ENCODE data around the gene DNAAF1.

DNAAF1 gene

DNA sequence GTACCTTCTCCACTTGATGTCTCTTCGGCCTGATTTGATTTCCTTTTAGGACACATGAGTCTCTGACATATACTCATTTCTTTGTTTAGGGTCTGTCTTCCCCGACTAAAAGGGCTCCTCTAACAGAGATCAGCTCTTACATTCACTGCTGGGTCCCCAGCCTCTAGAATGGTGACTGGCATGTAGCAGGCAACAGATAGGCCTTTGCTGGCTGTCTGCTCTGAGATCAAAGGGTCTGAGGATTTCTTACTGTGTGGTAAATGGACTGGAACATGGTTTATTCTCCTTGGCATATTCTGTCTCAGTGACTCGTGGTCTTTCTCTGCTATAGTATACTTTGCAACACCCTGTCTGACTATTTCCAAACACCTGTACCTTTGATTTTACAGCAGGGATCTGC lies 16.7 kb downstream of the DNAAF1 start:
- no peak for DNase-seq

DNA sequence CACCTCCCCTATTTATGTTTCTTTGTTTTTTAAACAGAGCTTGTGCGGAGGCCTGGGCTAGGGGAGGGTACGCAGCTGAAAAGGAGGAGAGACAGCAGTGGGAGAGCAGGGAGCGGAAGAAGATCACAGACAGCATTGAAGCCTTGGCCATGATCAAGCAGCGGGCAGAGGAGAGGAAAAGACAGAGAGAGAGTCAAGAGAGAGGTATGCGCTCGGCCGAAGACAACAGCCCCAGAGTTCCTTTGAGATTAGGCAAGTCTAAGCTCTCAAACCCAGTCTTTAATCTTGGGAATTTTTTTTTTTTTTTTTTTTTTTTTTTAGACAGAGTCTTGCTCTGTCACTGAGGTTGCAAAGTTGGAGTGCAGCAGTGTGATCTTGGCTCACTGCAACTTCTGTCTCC lies 20.6 kb downstream of the DNAAF1 start:
- DNase-seq: no peak

DNA sequence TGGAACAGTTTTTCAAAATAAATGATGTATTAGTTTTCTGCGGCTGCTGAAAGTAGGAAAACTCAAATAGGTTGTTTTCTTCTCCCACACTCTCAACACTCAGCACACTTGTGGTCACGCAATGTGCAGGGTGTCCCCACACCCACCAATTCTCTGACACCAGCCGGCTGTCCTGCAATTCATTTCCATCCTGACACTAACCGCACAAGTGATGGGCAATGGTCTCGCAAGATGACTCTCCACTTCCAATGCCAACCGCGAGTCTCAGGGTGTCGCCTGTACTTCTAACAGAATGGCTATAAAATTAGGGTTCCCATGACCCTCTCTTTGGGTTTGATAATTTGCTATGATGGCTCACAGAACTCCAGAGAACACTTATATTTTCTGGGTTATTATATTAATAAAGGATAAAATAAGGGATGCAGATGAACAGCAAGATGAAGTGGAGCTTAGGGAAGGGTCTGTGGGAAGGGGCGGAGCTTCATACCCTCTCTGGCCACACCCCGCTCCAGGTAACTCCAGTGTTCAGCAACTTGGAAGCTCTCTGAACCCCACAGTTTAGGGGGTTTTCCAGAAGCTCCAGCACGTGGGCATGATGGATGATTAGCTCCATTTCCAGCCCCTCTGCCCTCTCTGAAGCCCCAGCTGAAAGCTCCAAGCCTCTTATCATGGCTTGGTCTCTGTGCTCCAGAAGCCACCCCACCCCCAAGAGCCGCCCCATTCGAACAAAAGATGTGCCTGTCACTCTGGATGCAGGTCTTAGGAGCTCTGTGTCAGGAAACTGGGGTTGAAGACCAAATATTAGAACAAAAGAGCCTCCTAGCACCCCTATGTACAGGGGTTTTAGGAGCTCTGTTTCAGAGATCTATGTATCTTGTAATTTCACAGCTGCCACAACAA lies 21.9 kb downstream of the DNAAF1 start:
- DNase-seq: no peak

DNA sequence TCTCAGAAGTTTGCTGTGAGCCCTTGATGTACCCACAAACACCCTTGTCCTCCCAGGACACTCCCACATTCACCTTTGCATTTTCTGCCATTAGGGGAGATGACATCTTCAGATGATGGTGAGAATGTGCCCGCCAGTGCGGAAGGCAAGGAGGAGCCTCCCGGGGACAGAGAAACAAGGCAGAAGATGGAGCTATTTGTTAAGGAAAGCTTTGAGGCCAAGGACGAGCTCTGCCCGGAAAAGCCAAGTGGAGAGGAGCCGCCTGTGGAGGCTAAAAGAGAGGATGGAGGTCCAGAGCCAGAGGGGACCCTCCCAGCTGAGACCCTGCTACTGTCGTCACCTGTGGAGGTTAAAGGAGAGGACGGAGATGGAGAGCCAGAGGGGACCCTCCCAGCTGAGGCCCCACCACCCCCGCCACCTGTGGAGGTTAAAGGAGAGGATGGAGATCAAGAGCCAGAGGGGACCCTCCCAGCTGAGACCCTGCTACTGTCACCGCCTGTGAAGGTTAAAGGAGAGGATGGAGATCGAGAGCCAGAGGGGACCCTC lies 24.7 kb downstream of the DNAAF1 start:
- DNase-seq: no peak

DNA sequence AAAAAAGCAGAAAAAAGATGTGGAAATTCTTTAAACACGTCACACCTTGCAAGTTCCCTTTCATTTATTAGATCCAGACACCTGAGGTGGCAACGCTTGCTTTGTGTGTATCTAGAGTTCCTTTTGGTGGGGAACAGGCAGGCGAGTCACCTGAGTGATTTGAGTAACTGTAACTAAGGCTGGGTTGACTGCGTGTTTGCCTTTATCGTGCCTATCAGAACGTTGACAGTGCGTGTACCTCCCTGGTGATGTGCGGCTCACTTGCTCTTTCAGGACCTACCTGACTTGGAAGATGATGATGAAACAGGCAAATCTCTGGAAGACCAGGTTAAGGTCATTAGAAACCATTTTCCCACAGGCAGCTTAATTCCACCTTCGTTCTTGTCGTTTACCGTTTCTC lies 29.3 kb downstream of the DNAAF1 start:
- no peak for DNase-seq

DNA sequence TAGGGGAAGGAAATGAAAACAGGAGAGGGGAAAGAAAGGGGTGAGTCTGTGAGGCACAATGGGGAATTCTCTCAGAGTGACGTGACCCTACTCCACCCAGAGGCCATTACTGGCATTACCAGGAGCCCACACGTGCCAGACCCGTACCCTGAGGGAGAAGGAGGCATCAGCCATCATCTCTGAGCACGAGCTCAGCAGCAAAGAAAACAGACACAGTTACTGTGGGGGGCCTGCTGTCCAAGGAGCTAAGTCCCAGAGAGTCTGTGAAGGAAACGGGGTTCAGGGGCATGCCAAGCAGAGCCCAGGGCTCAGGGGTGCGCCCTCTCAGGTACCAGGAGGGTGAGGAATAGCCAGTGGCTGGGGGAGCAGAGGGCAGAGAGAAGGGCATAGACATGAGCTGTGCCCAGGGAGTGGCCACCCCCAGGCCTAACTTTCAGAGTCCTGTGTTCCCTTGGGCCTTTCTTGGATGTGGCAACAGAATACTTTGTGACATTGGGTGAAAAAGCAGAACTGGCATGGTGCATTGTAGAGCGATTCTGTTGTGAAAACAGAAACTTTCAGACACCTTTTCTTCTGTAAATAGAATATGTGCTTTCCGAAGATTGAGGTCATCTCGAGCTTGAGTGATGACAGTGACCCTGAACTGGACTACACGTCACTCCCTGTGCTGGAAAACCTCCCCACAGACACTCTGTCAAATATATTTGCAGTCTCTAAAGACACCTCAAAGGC lies 30.4 kb downstream of the DNAAF1 start:
- peak; percentile 38 for DNase-seq

DNA sequence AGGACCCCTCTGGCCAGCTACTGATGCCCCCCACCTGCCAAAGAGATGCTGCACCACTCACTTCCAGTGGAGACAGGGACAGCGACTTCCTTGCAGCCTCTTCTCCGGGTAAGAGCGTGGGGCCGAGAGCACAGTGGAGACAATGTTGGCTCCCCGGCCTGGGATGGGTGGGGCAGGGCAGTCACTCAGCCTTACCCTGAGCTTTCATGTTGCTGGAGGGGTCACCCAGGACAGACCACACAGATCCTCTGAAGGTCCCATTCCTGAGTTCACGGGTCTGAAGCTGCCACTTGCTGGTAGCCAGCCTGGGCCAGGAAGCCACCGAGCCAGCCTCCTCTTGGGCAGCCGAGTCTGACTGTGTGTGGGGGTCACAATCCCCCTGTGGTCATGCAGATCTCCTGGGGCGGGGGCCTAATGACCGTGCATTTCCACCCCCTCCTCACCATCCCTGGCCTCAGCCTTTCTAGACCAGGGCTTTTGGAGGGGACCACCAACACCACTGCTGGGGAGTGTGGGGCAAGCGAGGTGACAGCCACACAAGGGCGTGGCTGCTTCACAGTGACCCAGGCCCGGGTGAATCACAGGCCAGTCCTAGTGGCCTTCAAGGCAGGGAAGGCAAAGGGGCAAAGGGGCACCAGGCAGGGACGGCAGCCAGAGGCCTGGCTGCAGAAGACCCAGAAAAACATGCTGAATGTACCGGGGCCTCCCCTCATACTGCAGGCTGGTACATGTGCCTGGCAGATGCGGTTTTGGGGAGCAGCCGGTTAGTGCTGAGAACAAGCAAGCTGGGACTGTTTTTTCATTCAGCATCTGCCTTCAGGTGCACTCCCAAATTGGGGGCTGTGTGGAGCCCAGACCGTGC lies 31.3 kb downstream of the DNAAF1 start:
- DNase-seq: peak; percentile 69

DNA sequence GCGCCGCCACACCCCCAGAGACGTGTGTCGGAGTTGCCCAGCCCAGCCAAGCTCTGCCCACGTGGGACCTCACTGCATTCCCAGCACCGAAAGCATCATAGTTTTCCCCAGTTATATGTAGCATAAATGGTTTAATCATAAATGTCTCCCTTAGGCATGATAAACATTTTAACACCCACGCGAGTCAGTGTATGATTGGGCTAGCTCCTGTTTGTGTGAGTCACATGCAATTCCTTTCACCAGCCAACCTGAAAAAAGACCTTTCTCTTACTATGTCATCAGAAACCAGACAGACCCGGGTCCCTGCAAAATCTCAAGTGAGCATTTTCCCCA lies 32.6 kb downstream of the DNAAF1 start:
- no peak for DNase-seq

DNA sequence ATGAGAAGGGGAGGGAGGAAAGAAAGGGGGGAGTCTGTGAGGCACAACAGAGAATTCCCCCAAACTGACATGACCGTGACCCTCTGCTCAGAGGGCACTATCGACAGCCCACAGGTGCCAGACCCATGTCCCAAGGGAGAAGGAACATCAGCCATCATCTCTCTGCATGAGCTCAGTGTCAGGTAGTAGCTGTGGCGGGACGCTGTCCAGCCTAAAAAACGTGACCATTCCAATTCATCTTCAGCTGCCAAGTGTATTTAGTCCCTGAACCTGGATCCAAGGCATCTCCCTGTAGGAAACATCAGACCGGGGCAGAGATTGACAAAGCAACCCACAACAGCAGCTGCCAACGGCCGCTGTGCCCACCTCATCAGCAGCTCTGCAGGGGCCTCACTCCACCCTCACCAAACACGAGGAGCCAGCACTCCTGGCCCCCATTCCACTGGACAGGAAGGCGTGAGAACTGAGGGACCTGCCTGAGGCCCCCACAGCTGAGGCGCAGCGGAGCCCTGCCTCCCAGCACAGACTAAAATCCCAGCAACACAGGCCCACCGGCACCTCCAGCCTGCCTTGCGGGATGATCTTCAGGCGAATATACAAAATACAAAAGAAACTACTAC lies 33.1 kb downstream of the DNAAF1 start:
- DNase-seq: no peak

DNA sequence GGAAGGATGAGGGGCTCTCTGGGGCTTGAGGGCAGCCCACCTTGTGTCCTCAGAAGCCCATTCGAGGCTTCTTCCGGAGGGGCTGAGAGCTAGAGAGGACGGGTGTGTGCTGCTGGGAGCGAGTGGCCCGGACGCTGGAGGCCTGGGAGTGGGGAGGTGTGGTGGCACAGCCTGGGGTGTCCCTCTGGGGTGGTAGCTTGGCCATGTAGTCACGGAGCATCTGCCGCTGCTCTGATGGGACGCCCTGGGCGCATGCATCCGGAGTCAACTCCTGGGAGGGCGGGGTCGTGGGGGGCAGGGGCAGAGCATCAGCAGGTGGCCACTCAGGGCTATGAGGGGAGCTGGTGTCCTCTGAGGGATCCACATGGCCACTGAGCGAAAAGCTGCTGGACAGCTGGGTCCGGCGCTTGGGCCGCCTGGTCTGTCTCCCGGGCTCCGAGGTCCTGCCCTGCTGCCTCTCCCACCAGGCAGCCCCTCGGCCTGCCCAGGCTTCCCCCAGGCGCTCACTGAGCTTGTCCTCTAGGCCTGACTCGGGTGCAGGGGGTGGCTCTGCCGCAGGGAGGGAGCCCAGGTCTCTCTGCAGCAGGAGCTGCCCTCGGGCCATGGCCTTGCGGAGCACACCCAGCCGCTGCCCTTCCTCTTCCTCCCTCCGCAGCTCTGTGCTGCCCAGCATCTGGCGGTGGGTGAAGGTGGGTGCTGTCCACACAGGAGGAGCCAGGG lies 33.9 kb downstream of the DNAAF1 start:
- DNase-seq: no peak

DNA sequence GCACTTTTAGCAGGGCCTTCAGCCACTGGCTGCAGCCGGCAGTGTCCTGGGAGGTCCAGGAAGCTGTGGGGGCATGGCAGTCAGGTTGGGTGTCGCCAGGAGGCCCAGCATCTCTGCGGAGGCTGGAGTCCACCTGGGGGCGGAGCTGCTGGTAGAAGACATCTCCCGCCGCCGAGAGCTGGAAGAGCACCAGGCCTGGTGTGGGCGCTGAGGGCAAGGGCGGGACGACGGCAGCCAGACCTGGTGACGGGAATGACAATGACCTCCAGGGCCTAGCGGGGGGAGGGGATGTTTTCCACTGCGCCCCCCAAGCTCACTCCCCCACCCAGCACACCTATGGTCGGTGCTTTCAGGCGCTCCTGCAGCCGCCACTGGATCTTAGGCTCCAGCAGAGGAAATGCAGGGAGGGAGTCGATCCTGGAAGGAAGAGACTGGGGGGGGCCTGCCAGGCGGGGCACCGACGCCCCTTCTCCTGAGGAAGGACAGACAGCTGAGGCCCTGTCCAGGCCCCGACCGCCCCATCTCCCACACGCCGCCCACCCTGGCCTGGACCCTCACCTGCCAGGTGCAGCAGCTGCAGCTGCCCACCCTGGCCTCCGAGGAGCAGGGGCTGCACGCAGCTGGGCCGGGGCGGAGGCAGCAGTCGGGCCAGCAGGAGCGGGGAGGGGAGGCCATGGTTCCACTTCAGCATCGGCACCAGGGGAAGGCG lies 34.7 kb downstream of the DNAAF1 start:
- no peak for DNase-seq

DNA sequence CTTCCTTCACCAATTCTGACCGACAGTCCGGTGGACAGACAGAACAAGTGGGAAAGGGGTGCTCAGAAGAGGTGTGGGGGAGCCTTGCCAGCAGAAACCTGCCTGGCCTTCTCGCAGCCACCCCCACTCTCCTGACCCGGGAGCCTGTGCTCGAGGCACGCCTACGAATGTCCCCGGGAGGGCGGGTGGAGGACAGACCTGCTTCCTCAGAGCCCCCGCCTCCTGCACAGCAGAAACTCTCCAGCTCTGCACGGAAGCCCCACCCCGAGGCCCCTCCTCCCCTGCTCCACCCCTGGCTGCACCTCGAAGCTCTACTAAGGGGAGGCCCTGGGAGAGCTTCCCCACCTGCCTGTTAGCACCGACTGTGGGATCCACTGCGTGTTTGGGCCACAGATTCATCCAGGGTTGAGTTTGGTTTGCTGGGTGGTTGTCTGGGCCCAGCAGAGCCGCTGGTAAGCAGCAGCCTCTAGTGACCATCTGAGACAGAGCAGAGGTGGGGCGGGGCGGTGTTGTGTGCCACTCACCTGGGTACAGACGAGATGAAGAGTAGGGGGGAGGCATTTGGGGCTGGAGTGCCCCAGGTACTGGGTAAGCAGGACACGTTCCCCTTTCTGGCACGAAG lies 35.5 kb downstream of the DNAAF1 start:
- no peak for DNase-seq

DNA sequence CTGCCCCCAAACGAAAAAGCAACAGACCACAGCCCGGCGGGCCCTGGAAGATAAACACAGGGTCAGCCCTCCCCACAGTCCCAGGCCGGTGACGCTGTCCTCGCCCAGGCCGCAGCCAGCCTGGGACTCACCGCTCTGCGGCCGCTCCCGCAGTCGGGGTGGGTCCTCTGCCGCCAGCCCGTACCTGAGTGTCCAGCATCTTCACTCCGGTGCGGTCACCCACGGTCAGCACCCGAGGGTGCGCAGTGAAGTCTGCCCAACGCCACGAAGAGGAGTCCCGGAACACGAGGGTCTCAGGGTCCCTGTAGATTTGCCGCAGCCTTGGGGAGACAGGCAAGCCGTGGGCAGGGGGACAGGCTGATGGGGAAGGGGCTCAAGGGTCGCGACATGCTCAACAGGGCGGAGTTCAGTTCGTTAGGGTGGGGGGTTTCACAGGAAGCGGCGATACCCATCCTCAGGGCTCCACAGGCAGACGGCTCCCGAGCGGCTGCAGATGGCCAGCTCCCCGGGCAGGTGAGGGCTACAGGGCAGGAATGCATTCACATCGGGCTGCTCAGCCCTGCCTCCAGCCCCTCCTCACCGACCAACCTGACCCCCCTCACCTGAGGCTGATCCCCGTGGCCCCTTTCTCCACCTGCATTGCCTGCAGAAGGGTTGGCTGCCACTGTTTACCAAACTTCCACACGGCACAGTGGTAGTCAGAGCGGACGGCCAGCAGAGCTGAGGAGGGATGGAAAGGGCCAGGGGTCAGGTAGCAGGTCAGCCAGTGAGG lies 36.2 kb downstream of the DNAAF1 start:
- no peak for DNase-seq

DNA sequence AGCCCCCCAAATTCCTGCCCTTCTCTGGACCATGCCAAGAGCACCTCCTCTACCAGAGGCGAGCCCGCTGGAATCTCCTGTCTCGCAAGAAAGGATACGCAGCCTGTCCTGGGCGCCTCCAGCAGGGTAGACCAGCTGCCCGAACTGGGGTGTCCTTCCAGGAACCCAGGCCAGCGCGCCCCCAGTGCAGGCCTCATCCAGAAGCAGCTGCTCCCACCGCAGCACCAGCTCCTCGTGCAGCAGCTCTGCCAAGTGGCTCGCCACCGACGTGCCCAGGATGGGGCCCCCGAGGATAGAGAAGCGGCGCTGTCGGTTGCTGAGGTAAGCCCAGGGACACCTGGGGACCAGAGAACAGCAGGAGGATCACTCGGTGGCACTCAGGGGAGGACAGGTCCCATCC lies 37.0 kb downstream of the DNAAF1 start:
- DNase-seq: no peak

DNA sequence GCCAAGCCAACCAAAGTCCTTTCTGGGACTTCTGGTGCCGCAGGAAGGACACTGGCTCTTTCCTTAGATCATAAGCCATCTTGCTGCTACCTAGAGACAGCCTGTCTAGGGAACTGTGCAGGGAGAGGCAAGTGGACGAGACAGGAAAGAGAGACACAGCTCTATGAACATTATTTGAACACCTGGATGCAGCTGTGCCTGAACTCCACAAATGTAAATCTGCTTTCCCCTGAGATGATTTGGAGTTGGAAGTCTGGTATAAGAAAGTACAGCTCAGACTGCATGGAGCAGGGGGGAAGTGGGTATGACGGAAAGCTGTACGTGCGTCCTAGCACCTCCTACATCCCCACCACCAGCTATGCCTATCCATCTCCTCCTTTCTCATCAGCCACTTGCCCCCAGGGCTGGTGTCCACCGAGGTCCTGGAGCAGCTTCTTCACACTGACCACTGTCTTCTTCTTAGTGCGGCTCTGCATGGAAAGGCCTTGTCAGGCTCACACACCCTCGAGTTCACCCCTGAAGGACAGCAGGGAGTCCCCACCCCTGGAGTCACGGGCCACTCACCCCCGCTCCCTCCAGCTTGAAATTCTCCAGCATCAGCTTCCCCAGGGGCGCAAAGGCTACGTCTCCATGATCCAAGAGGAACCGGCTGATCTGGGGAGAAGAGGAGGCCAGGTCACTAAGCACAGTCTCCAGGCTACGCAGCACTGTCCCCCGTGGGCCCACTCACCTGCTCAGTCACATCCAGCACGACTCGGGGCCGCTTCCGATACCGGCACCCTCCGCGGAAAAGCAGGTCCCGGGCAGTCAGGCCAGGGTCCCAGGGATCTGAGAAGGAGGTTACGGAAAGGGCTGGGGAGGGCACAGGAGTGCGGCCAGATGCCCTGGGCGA lies 37.8 kb downstream of the DNAAF1 start:
- DNase-seq: no peak

DNA sequence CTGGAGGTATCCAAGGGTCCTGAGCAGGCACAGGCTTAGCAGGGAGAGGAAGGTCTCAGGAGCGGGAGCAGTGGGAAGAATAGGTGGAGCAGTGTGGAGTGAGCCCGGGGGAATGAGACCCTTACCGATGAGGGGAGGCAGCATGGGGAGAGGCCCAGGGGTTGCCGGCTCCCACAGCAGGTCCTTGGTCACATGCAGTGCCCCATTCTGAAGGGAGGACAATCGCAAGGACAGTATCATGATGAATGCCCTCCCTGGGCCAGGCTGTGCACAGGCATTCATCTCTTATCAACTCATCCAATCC lies 38.4 kb downstream of the DNAAF1 start:
- no peak for DNase-seq

DNA sequence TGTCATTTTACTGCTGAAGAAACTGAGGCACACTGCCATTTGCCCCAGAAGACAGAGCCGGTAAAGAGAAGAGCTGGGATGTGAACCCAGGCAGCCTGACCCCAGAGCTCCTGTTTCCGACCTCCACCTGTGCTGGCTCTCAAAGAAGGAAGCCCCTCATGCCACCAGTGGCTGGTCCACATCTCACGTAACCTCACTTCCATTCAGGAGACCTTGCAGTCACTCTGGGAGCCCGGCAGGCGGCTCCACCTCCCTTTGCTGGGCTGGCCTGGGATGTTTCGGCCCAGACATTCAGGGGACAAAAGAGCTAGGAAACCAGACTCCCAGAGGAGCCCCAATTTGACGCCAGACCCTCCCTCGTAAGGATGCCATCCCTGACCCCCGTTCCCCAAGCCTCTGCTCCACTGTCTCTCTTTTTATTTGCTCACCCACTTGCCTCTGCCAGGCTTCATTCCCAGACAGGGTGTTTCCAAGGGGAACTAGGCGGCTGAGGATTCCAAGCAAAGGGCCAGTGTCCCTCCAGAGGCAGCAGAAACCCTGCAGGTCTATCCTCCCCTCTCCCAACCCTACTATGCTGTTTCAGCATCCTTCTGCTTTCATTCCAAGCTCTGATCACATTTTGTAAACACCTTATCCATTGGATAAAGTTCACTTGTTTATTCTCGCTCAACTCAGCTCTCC lies 38.9 kb downstream of the DNAAF1 start:
- DNase-seq: no peak

DNA sequence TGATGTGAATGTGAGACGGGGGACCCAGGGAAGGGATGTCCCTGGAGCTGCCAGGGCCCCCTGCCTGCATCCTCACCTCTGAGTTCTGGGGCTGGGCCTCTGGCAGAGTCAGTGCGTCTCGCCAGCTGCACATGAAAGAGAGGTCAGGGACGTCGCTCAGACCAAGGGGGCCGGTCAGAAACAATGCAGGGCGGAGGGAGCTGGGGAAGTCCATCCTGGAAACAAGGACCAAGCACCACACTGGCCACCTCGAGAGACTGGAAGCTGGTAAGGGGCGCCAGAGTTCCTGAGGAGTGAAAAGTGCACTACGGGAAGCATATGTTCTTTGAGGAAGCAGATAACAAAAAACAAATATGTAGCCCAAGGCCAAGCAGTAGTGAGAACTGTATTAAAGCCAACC lies 39.7 kb downstream of the DNAAF1 start:
- no peak for DNase-seq

Data from NCI-H2171 (cell line).